Endodermal cell (in vitro differentiated cells): Measurements from ENCODE around the gene LARP4B. TPM values are rescaled to one million over a fixed set of nuclear protein-coding genes. Genes with fewer than 3 reads are reported as not detected.

Experiments used
- DNase-seq: peaks from one replicate; pipeline ENCODE4 v3.0.0-alpha.2; 2017
- H3K27ac ChIP-seq: 2 replicates; pipeline ENCODE4 v1.5.1; 2013; ENCODE audit warnings: mild to moderate bottlenecking, low read depth, low read length, moderate library complexity
- H3K27me3 ChIP-seq: 2 replicates; pipeline ENCODE4 v1.6.1; 2013; ENCODE audit warnings: mild to moderate bottlenecking, low read length, moderate library complexity; ENCODE audit not compliant: insufficient read depth, control insufficient read depth, poor library complexity, severe bottlenecking
- H3K36me3 ChIP-seq: 2 replicates; pipeline ENCODE4 v1.7.0; 2013; ENCODE audit warnings: mild to moderate bottlenecking, low read length, moderate library complexity; ENCODE audit not compliant: control insufficient read depth, insufficient read depth
- H3K4me1 ChIP-seq: one replicate; pipeline ENCODE4 v1.7.0; 2013; ENCODE audit warnings: low read length; ENCODE audit not compliant: control insufficient read depth, insufficient read depth
- H3K4me3 ChIP-seq: 2 replicates; pipeline ENCODE4 v1.5.1; 2013; ENCODE audit warnings: mild to moderate bottlenecking, low read length, moderate library complexity
- H3K9ac ChIP-seq: 2 replicates; pipeline ENCODE4 v1.6.1; 2013; ENCODE audit warnings: mild to moderate bottlenecking, low read length, moderate library complexity; ENCODE audit not compliant: poor library complexity, severe bottlenecking; ENCODE audit errors: extremely low read depth
- H3K9me3 ChIP-seq: 2 replicates; pipeline ENCODE4 v1.6.1; 2013; ENCODE audit warnings: mild to moderate bottlenecking, low read length, moderate library complexity; ENCODE audit not compliant: control insufficient read depth
- H3K27ac Mint-ChIP-seq: 2 replicates; pipeline ENCODE4 v1.8.0; 2020; ENCODE audit warnings: mixed read lengths
- H3K27me3 Mint-ChIP-seq: 2 replicates; pipeline ENCODE4 v1.8.0; 2021; ENCODE audit warnings: mild to moderate bottlenecking, mixed read lengths; ENCODE audit not compliant: insufficient read depth
- H3K36me3 Mint-ChIP-seq: 2 replicates; pipeline ENCODE4 v1.8.0; 2020; ENCODE audit warnings: low read depth, mixed read lengths
- H3K4me1 Mint-ChIP-seq: 2 replicates; pipeline ENCODE4 v1.8.0; 2020; ENCODE audit warnings: mixed read lengths
- H3K4me3 Mint-ChIP-seq: 2 replicates; pipeline ENCODE4 v1.8.0; 2020; ENCODE audit warnings: mild to moderate bottlenecking, moderate library complexity, mixed read lengths
- H3K9me3 Mint-ChIP-seq: 2 replicates; pipeline ENCODE4 v1.8.0; 2020; ENCODE audit warnings: mild to moderate bottlenecking, mixed read lengths
- CTCF ChIP-seq: fragments of 200-600 bp; sonication (generic); conservative IDR thresholded peaks from 2 replicates; pipeline ENCODE4 v1.5.0; 2021; ENCODE audit warnings: antibody characterized with exemption, mild to moderate bottlenecking
- WGBS, 2 experiments: methylation state at CpG; one replicate each; pipeline versions ENCODE4 v1.1.5 to v1.1.7; 2013; ENCODE audit warnings: missing lambda C conversion rate in 2 of 2, mixed read lengths in 1 of 2; ENCODE audit not compliant: insufficient coverage in 1 of 2, insufficient read length in 1 of 2; 5-methylcytosine and 5-hydroxymethylcytosine counted together
- total RNA-seq, 2 donors: library from RNA; stranded (reverse); fragmentation: NEBNext Ultra II Directional in 1 of 2; extraction: Animal tissue kit (Norgen Biotek cat#: 25700) in 1 of 2; gene quantifications; 2 replicates in 1 of 2; 3 replicates in 1 of 2; pipeline ENCODE4 v1.2.1, GENCODE V29; 2021

The LARP4B gene
- total RNA-seq, 2 donors from 2014 or later = 94.1 to 94.3 TPM

GRCh38 chr10:855671-856070, 75.8 kb downstream of the LARP4B start:
- 96 to 98% methylated on average over 5 of the region's 5 CpGs for WGBS, 2 experiments
- H3K4me1 Mint-ChIP-seq = peaks cover 31% of the 10 kb centered on the region
- peaks cover 76% of the 10 kb centered on the region for H3K36me3 Mint-ChIP-seq
- H3K4me3 ChIP-seq = no peak overlapping the region
- no peak for DNase-seq
- no peaks in the 10 kb centered on the region for H3K27me3 ChIP-seq
- peaks cover 13% of the 10 kb centered on the region for H3K4me1 ChIP-seq
- H3K27ac Mint-ChIP-seq = no peak overlapping the region
- TF ChIP-seq CTCF = no peak
- no peaks in the 10 kb centered on the region for H3K27me3 Mint-ChIP-seq
- peaks cover 78% of the 10 kb centered on the region for H3K36me3 ChIP-seq
- H3K9ac ChIP-seq = no peak overlapping the region
- H3K9me3 ChIP-seq = peaks cover 48% of the 10 kb centered on the region
- H3K9me3 Mint-ChIP-seq = peaks cover 22% of the 10 kb centered on the region
- no peak overlapping the region for H3K4me3 Mint-ChIP-seq
- no peak overlapping the region for H3K27ac ChIP-seq

- Mint-ChIP-seq H3K27ac (no peak overlapping the region), H3K27me3 (no peaks in the 10 kb centered on the region), H3K4me3 (no peak overlapping the region), H3K36me3 (peaks cover 76% of the 10 kb centered on the region), H3K9me3 (peaks cover 24% of the 10 kb centered on the region), H3K4me1 (peaks cover 31% of the 10 kb centered on the region)
- H3K4me1 ChIP-seq = peaks cover 13% of the 10 kb centered on the region
- 90% methylated on average over 1 of the region's 1 CpG; no CpG with 5 or more reads in 1 of the 2 experiments for WGBS, 2 experiments
- no peak overlapping the region for H3K9ac ChIP-seq
- peaks cover 78% of the 10 kb centered on the region for H3K36me3 ChIP-seq
- no peak for TF ChIP-seq CTCF
- H3K27me3 ChIP-seq = no peaks in the 10 kb centered on the region
- DNase-seq = no peak
- no peak overlapping the region for H3K4me3 ChIP-seq
- peaks cover 48% of the 10 kb centered on the region for H3K9me3 ChIP-seq
- no peak overlapping the region for H3K27ac ChIP-seq
Observed at GRCh38 chr10:855079-855478, 76.4 kb downstream of the LARP4B start.

- TF ChIP-seq CTCF = no peak
- Histone ChIP-seq H3K4me3 (no peak overlapping the region), H3K36me3 (peaks cover 68% of the 10 kb centered on the region), H3K9ac (no peak overlapping the region), H3K27me3 (no peaks in the 10 kb centered on the region), H3K4me1 (peaks cover 13% of the 10 kb centered on the region), H3K9me3 (peaks cover 52% of the 10 kb centered on the region), H3K27ac (no peak overlapping the region)
- peaks cover 28% of the 10 kb centered on the region for H3K4me1 Mint-ChIP-seq
- peaks cover 29% of the 10 kb centered on the region for H3K9me3 Mint-ChIP-seq
- H3K4me3 Mint-ChIP-seq = no peak overlapping the region
- DNase-seq = no peak
- H3K27ac Mint-ChIP-seq = no peak overlapping the region
- H3K27me3 Mint-ChIP-seq = no peaks in the 10 kb centered on the region
- peaks cover 70% of the 10 kb centered on the region for H3K36me3 Mint-ChIP-seq
Observed at GRCh38 chr10:853017-853416, 78.5 kb downstream of the LARP4B start.
